Measurements from ENCODE around the gene MAML2. TPM values are rescaled to one million over a fixed set of nuclear protein-coding genes. Genes with fewer than 3 reads are reported as not detected.

Gene MAML2
- total and polyA plus RNA-seq, 2 of the 8 experiments (the other 6 are each of a cell fraction or from before 2014, with no cell fraction given), result 3.8 to 6.6 TPM

GRCh38 chr11:96214777-96215109 lies 128.3 kb downstream of the MAML2 start (continued):
- TF ChIP-seq EGR1 (IDR thresholded peaks at IDR 0.05; ENCODE audit: borderline replicate concordance, low read depth, low read length) (no peak), BACH1 (IDR thresholded peaks at IDR 0.05; ENCODE audit: low read length) (no peak)
